HEK293T (cell line): ENCODE data around the gene STT3B.

Experiments
- FOXM1 ChIP-seq: fragments of 450-650 bp; IDR thresholded peaks from 2 replicates; pipeline ENCODE4 v1.6.1; 2017; ENCODE audit warnings: mild to moderate bottlenecking, borderline replicate concordance
- SP1 ChIP-seq: fragments of 450-650 bp; IDR thresholded peaks from 2 replicates; pipeline ENCODE4 v1.6.1; 2017
- ZNF384 ChIP-seq: fragments of 450-650 bp; IDR thresholded peaks from 2 replicates; pipeline ENCODE4 v1.6.1; 2016

- no peak for TF ChIP-seq SP1
- TF ChIP-seq ZNF384, result no peak
- TF ChIP-seq FOXM1, result no peak
Observed at GRCh38 chr3:31543375-31543774, 10.7 kb downstream of the STT3B start.
